Stimulated activated CD8-positive, alpha-beta memory T cell treated with anti-CD3 and anti-CD28 coated beads, Interleukin-12 subunit alpha, Interleukin-12 subunit beta, amount 100 ng/mL, for 4 hours (primary cell): ENCODE measurements around the gene EXD3.
"Not testable (repeated sequence)": the region's sequence is repeated elsewhere in the genome, so short reads cannot be mapped to it uniquely, and the experiment has no call there.

Source experiments
- DNase-seq: peaks from one replicate; pipeline ENCODE4 v3.0.0-alpha.2; 2020; ENCODE audit warnings: low read depth

Gene EXD3

DNA sequence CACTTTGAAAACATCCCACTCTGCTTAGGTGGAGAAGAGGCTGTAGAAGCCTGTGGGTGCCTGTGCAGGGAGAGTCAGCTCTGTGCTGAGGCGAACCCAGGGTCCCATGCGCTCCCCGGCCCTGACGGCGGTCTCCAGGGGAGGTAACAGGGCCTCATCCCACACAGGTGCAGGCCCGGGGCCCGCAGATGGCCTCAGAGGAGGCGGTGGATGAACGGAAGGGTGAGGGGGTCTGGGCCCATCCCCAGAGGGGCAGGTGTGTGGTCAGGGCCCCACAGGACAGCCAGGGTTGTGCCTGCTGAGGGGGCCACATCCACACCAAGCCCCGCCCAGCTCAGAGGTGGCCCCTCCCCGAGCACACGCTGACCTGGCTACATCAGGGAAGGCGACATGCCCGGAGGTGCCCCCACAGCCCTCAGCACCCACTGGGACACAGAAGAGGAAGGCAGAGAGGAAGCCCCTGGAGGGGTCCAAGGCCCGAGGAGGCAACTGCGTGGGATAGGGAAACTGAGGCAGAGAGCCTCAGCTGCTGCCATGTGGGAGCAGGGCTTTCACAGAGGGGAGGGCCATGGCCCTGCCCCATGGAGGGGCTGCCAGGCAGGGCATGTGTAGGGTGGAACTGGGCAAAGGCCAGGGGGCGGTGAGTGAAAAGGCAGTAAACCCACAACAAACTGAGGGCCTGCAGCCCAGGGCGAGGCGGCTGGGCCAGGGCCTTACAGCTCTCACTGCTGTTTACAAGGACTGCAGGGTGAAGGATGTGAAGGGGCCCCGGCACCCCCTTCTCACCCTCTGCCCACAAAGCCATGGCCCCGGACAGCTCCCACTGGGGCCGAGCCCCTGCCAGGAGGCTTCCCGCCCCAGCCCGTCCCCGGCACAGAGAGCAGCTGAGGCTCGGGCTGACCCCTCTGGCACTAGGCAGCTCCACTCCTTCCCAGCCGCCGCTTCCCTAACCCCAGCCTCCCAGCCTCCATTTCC lies 29.5 kb downstream of the EXD3 start:
- DNase-seq = no peak

GRCh38 chr9:137392232-137393007 lies 30.5 kb downstream of the EXD3 start:
- DNase-seq = no peak

- no peak for DNase-seq
Observed at GRCh38 chr9:137391411-137391754, 31.6 kb downstream of the EXD3 start.

DNA sequence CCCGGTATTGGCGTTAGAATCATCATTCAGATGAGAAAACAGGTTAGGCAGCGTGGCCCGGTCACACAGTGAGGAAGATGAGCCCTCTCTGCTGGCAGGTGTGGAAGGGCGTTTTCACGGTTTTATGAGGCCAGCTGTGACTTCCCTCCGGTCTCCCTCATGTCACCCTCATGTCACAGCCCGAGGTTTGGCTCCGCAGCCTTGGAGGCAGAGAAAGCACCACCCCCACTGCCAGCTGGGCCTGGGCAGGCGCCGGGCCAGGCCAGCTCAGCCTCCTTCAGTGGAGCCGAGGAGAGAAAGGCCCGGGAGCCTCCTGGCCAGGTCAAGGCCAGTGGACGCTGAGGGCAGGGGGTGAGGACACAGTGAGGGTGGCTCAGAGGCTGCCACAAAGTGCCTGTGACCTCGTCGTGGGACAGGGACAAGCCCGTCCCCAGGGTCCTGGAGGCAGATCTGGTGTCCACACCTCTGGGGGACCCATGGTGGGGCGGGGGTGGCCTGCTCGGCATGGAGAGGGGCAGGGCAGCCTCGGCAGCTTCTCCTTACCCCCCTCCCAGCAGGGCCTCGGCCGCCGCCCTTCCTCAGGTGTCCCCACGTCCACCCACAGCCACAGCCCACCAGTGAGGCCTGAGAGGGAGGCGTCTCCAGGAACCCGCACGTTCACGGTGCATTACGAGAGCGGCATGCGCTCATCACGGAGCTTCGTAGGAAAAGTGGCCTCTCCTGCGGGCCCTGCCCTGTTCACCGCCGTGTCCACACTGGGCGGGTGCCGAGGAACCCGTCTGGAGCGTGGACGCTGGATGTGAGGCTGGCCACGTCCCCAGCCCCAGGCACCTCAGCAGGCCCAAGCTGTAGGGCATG lies 32.2 kb downstream of the EXD3 start:
- no peak for DNase-seq

- no peak for DNase-seq
Observed at GRCh38 chr9:137389428-137389746, 33.6 kb downstream of the EXD3 start.

- DNase-seq = no peak
Observed at GRCh38 chr9:137388589-137389427, 34.2 kb downstream of the EXD3 start.

DNA sequence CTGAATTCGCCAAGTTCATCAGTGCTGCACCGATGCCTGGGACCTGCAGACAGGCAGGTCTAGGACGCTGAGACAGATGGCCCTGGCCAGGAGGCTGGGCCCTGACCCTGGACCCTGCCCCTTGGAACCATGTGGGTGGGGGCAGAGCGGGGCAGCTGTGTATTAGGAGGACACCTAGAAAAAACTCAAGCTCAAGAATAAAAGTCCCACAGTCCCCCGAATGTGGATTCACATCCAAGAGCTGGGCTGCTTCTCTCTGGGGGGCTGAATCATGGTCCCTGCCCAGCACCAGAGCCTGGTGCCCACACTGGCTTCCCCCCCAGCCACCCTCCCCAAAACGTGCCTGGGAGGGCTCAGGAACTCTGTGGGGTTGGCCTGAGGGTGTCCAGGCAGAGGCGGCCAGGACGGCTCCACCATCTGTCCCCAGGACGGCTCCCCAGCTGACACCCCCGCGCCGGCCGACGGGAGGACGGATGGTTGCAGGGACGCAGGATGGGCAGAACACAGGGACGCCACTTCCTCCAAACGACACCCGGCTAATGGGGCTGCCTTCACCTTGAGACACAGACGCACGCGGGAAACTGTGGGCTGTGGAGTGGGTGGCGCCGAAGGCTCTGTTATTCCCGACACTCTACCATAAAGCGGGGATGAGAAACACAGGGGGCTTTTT lies 34.9 kb downstream of the EXD3 start:
- no peak for DNase-seq

DNA sequence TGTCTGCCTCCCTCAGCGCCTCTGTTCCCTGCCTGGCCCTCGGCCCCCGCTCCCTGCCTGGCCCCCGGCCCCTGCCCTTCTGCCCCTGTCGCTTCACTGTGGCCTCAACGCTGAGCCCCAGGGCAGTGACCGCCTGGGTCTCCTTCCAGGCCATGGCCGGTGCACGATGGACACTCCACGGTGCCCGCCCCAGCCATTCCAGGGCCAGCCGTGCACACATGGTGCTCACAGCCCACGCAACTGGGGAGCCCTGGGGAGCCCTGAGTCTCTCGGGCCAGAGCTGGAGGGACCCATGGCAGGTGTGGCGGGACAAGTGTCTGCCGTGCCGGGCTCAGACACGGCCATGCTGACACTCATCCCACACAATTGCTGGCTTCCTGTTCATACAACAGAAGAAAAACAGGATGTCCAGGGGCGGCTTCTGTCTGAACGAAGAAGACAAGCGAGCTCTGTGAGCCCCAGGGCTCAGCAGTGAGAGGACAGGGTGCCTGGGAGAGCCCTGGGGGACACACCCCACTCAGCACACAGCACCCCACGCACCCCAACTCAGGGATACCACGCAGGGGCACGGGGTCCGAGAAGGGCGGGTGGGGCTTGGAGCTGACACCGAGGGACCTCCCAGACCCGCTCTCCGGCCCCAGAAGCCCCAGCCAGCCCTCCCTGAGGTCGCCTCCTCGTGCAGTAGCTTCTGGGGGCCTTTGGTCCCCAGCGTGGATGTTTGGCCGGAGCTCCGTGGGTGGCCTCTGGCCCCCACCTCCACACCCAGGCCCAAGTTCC lies 35.7 kb downstream of the EXD3 start:
- no peak for DNase-seq

GRCh38 chr9:137386507-137387113 lies 36.4 kb downstream of the EXD3 start:
- not testable (repeated sequence) for DNase-seq

GRCh38 chr9:137385061-137385655 lies 37.8 kb downstream of the EXD3 start:
- no peak for DNase-seq

DNA sequence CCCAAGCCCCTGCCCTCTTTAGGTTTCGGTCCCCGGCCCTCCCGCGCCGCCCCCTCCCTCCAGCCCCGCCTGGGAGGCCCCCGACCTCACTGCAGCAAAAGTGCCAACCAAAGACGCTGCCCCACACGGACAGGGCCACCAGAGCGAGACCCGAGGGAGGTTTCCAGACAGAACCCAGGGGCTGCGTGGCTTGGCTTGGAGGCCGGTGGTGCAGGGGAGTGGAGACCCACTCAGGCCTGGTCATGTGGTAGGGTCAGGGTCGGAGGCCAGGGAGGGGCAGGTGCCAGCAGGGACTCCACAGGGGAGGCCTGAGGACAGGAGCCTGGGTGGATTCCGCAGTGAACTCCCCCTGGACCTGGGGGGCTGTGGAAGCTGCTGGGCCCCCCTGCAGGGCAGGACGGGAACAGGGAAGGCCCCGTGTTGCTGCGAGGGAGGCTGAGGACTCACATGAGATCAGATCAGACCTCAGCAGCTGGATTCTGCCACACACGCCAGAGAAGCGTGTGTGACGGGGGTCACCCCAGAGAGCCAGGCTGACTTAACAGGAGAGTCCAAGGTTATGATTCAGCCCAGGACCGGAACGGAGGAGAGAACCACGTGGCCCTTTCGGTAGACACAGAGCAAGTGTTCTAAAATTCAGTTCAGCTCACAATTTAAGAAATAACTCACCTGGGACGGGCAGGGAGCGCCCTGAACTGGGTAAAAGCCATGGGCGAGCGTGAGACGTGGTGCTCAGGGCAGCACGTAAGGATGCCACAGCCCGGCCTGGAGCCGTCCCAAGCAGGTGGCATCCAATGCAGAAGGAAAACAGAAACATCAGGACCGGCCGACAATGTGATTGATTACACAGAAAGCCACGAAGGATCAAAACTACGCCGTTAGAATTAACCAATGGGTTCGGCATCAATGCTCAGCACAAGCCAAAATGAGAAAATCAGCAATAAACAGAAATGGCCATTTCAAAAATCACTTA lies 38.9 kb downstream of the EXD3 start:
- no peak for DNase-seq

GRCh38 chr9:137383081-137383783 lies 39.7 kb downstream of the EXD3 start:
- DNase-seq = no peak

- DNase-seq = no peak
Observed at GRCh38 chr9:137382444-137383080, 40.4 kb downstream of the EXD3 start.

- no peak for DNase-seq
Observed at GRCh38 chr9:137381501-137382443, 41.2 kb downstream of the EXD3 start.

DNA sequence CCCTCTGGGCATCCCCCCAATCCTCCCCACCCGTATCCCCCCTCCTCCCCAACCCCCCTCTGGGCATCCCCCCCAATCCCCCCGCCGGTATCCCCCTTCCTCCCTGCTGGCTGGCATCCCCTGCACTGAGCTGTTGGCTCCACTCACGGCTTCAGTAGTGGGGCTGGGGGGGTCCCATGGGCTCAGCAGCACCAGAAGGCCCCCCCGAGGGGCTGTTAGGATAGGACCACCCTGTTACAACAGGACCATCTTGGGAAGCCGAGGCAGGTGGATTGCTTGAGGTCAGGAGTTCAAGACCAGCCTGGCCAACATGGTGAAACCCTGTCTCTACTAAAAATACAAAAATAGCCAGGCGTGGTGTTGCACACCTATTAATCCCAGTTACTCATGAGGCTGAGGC lies 42.4 kb downstream of the EXD3 start:
- no peak for DNase-seq

DNA sequence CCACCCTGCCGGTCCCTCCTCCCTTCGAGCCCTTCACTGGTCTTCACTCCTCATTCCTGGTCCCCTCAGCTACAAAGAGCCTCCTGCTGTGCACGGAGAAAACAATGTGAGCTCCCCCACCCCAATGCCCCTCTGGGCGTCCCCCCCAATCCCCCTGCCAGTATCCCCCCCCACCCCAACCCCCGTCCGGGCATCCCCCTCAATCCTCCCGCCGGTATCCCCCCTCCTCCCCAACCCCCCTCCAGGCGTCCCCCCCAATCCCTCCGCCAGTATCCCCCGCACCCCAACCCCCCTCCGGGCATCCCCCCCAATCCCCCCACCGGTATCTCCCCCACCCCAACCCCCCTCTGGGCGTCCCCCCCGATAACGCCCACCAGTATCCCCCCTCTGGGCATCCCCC lies 42.8 kb downstream of the EXD3 start:
- no peak for DNase-seq
